OCI-LY1 (cell line): ENCODE data around the gene RASSF9.

Experiments
- EZH2 ChIP-seq: fragments of 200-600 bp; sonication (generic), shearing (Covaris generic); IDR thresholded peaks from 2 replicates; pipeline ENCODE4 v1.8.0; 2017; ENCODE audit warnings: borderline replicate concordance, mixed run types, mild to moderate bottlenecking, antibody characterized with exemption, low read length, moderate library complexity, mixed read lengths
- TF ChIP-seq, protein P1 (sequence below): fragments of 200-600 bp; sonication (generic), shearing (Covaris generic); IDR thresholded peaks from 2 replicates; pipeline ENCODE4 v1.5.1; 2017; ENCODE audit warnings: mild to moderate bottlenecking, antibody characterized with exemption, low read length, moderate library complexity, mixed read lengths

DNA sequence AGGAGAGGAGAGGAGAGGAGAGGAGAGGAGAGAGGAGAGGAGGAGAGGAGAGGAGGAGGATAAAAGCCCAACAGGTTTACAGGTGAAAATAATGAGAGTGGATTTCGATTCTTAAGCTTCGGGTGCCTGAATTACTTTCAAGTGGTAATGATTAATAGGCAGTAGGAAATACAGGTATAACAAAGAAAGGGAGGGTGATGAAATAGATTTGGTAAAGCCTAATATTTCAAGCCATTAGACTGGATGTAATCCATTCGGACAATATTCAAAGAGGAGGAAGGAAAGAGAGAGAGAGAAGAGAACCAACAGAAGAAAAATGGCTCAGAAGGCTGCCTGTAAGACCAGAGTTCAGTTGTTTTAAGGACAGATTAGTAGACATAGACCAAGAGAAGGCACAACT is 76.6 kb downstream of the RASSF9 start:
- TF ChIP-seq, protein P1, sequence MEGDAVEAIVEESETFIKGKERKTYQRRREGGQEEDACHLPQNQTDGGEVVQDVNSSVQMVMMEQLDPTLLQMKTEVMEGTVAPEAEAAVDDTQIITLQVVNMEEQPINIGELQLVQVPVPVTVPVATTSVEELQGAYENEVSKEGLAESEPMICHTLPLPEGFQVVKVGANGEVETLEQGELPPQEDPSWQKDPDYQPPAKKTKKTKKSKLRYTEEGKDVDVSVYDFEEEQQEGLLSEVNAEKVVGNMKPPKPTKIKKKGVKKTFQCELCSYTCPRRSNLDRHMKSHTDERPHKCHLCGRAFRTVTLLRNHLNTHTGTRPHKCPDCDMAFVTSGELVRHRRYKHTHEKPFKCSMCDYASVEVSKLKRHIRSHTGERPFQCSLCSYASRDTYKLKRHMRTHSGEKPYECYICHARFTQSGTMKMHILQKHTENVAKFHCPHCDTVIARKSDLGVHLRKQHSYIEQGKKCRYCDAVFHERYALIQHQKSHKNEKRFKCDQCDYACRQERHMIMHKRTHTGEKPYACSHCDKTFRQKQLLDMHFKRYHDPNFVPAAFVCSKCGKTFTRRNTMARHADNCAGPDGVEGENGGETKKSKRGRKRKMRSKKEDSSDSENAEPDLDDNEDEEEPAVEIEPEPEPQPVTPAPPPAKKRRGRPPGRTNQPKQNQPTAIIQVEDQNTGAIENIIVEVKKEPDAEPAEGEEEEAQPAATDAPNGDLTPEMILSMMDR: no peak
- no peak for TF ChIP-seq EZH2
